K562 (cell line): ENCODE measurements around the gene RTN4. TPM values are rescaled to one million over a fixed set of nuclear protein-coding genes. Genes with fewer than 3 reads are reported as not detected.

Source experiments
- ATAC-seq: fragments of 200-7000 bp; cut with Tn5 transposase; 3 replicates; pipeline ENCODE4 v1.9.1; 2020; ENCODE audit warnings: moderate library complexity
- BruUV-seq: library from RNA; stranded (reverse); fragments of 400-500 nt; replicated peaks from 2 replicates; lab custom pipeline; 2021; lab: Mats Ljungman, UMichigan
- CTCF ChIA-PET: fragments of 300-600 bp; formaldehyde crosslinking; extraction: SDS; loops from one replicate; lab custom pipeline; 2021; ENCODE audit warnings: low intra/inter-chr PET ratio; lab: Yijun Ruan, JAX
- POLR2A ChIA-PET: fragments of 300-600, 350-650 bp; sonication (Branson Sonifier 250); formaldehyde crosslinking; extraction: SDS; loops from one replicate; lab custom pipeline; 2021; ENCODE audit warnings: antibody characterized with exemption, inconsistent platforms; lab: Yijun Ruan, JAX
- DNase-seq, 4 experiments: peaks; one replicate each; pipeline versions ENCODE4 v3.0.0 to v3.0.0-alpha.2; 2011 to 2018; ENCODE audit warnings: low spot score in 3 of 4, mixed read lengths in 3 of 4; ENCODE audit errors: extremely low read depth in 1 of 4
- FAIRE-seq: peaks from 2 replicates; lab custom pipeline; 2011; peaks lifted over from hg19 to GRCh38; lab: Jason Lieb, UNC
- H2AFZ ChIP-seq: 2 replicates; pipeline ENCODE4 v1.6.0; 2011; ENCODE audit warnings: low read depth, low read length, control low read depth, inconsistent platforms
- H3K27ac ChIP-seq: fragments of 200-600 bp; 3 replicates; pipeline ENCODE4 v1.8.0; 2011; ENCODE audit warnings: low read depth, mild to moderate bottlenecking, control low read depth, inconsistent platforms, low read length, moderate library complexity, mixed read lengths; ENCODE audit errors: extremely low read depth
- H3K27me3 ChIP-seq, 2 experiments: fragments of 300-600 bp in 1 of 2; 2 replicates in 1 of 2; 3 replicates in 1 of 2; pipeline versions ENCODE4 v1.6.0 to v1.8.0; 2011; ENCODE audit warnings: inconsistent platforms in 2 of 2, low read length in 2 of 2, mild to moderate bottlenecking in 1 of 2, mixed read lengths in 1 of 2, moderate library complexity in 1 of 2; ENCODE audit not compliant: control insufficient read depth in 2 of 2, insufficient read depth in 2 of 2
- H3K36me3 ChIP-seq: fragments of 300-600 bp; 3 replicates; pipeline ENCODE4 v1.8.0; 2011; ENCODE audit warnings: mild to moderate bottlenecking, low read length, inconsistent platforms; ENCODE audit not compliant: control insufficient read depth, insufficient read depth
- H3K4me1 ChIP-seq, 2 experiments: fragments of 200-600 bp in 1 of 2; replicated peaks in 1 of 2; 2 replicates in 1 of 2; 3 replicates in 1 of 2; pipeline versions ENCODE4 v1.5.1 to v1.8.0; 2011; ENCODE audit warnings: inconsistent platforms in 2 of 2, low read length in 2 of 2, mild to moderate bottlenecking in 1 of 2, mixed read lengths in 1 of 2, moderate library complexity in 1 of 2; ENCODE audit not compliant: control insufficient read depth in 2 of 2, insufficient read depth in 2 of 2
- H3K4me2 ChIP-seq: 2 replicates; pipeline ENCODE4 v1.6.1; 2011; ENCODE audit warnings: low read length, control low read depth, inconsistent platforms, mixed read lengths; ENCODE audit not compliant: insufficient read depth
- H3K4me3 ChIP-seq: fragments of 200-600 bp; sonication (generic), shearing (Covaris generic); 2 replicates; pipeline ENCODE4 v1.5.1; 2016; ENCODE audit warnings: control low read depth, inconsistent platforms
- H3K79me2 ChIP-seq: fragments of 200-600 bp; 3 replicates; pipeline ENCODE4 v1.8.0; 2011; ENCODE audit warnings: low read length, inconsistent platforms; ENCODE audit not compliant: control insufficient read depth, insufficient read depth
- H3K9ac ChIP-seq, 2 experiments: 2 replicates each; pipeline versions ENCODE4 v1.6.0 to v1.6.1; 2011; ENCODE audit warnings: low read depth in 2 of 2, low read length in 2 of 2, control low read depth in 1 of 2, inconsistent platforms in 1 of 2, mild to moderate bottlenecking in 1 of 2, mixed read lengths in 1 of 2; ENCODE audit not compliant: insufficient read depth in 1 of 2
- H3K9me1 ChIP-seq: one replicate; pipeline ENCODE4 v1.6.0; 2011; ENCODE audit warnings: inconsistent platforms, mild to moderate bottlenecking, low read length, moderate library complexity; ENCODE audit not compliant: control insufficient read depth, insufficient read depth
- H3K9me3 ChIP-seq: replicated peaks from 2 replicates; pipeline ENCODE4 v1.5.1; 2011; ENCODE audit warnings: low read depth, low read length, inconsistent platforms; ENCODE audit not compliant: control insufficient read depth, insufficient read depth
- H4K20me1 ChIP-seq: replicated peaks from 2 replicates; pipeline ENCODE4 v1.6.1; 2011; ENCODE audit warnings: low read length, inconsistent platforms, mixed read lengths; ENCODE audit not compliant: control insufficient read depth, insufficient read depth
- BCOR ChIP-seq: fragments of 450-650 bp; IDR thresholded peaks from 2 replicates; pipeline ENCODE4 v1.6.1; 2016
- CEBPG ChIP-seq, 3 experiments: fragments of 200-800 bp in 1 of 3; sonication (Bioruptor generic) in 1 of 3; sonication (generic) in 1 of 3; formaldehyde crosslinking in 1 of 3; IDR thresholded peaks in 2 of 3; conservative IDR thresholded peaks in 1 of 3; 2 replicates each; pipeline versions ENCODE4 v1.6.1 to v1.8.0; 2016 to 2022; ENCODE audit warnings: missing compliant biosample characterization in 2 of 3, missing genetic modification characterization in 2 of 3, mild to moderate bottlenecking in 1 of 3, missing genetic modification reagents in 1 of 3
- DACH1 ChIP-seq: fragments of 450-650 bp; IDR thresholded peaks from 2 replicates; pipeline ENCODE4 v1.6.1; 2018; ENCODE audit not compliant: partially characterized antibody
- FOXJ3 ChIP-seq: sonication (generic); formaldehyde crosslinking; IDR thresholded peaks from 2 replicates; pipeline ENCODE4 v1.4.0; 2020; ENCODE audit warnings: mild to moderate bottlenecking, missing genetic modification reagents
- GATAD2A ChIP-seq: fragments of 450-650 bp; IDR thresholded peaks from 2 replicates; pipeline ENCODE4 v1.6.1; 2017
- GMEB1 ChIP-seq: fragments of 250-450 bp; sonication (Bioruptor Pico); IDR thresholded peaks from 2 replicates; pipeline ENCODE4 v1.4.0; 2020; ENCODE audit warnings: mild to moderate bottlenecking
- NBN ChIP-seq: fragments of 450-650 bp; IDR thresholded peaks from 2 replicates; pipeline ENCODE4 v1.6.1; 2016; ENCODE audit warnings: low read depth, mild to moderate bottlenecking
- OTX1 ChIP-seq: fragments of 450-650 bp; formaldehyde crosslinking; IDR thresholded peaks from 2 replicates; pipeline ENCODE4 v1.4.0; 2022; ENCODE audit warnings: mild to moderate bottlenecking
- PTRF ChIP-seq: fragments of 450-650 bp; IDR thresholded peaks from 2 replicates; pipeline ENCODE4 v1.6.1; 2016; ENCODE audit warnings: mild to moderate bottlenecking, missing genetic modification characterization, missing compliant biosample characterization
- RNF2 ChIP-seq: sonication (generic); IDR thresholded peaks from 2 replicates; pipeline ENCODE4 v1.6.1; 2016
- SMARCE1 ChIP-seq: fragments of 450-650 bp; IDR thresholded peaks from 2 replicates; pipeline ENCODE4 v1.7.1; 2016; ENCODE audit warnings: mild to moderate bottlenecking
- U2AF1 ChIP-seq: fragments of 200-400 bp; formaldehyde crosslinking; optimal IDR thresholded peaks from 2 replicates; pipeline ENCODE3; 2017; ENCODE audit warnings: mild to moderate bottlenecking, low read depth, low read length, moderate library complexity
- WGBS: fragments of 100-300 bp; shearing (Covaris generic); methylation state at CpG from one replicate; pipeline ENCODE4 v1.1.6; 2016; ENCODE audit warnings: low coverage, mixed read lengths; ENCODE audit not compliant: insufficient coverage; ENCODE audit errors: missing lambda C conversion rate; 5-methylcytosine and 5-hydroxymethylcytosine counted together
- in situ Hi-C: fragments of 300-500 bp; cut with MboI; formaldehyde crosslinking; loops from 4 replicates; pipeline ENCODE4 v1.15.0; 2018; ENCODE audit warnings: inconsistent platforms, mixed read lengths
- intact Hi-C: fragments of 100-400 bp; cut with micrococcal nuclease; formaldehyde crosslinking; loops from 2 replicates; pipeline ENCODE4 v1.14.2; 2022
- polyA plus RNA-seq, 8 experiments: library from polyadenylated mRNA; depleted of rRNA in 4 of 8; stranded (reverse) in 5 of 8; unstranded in 3 of 8; fragments of >200 nt; fragmentation: Nextera tagmentation in 2 of 8; fragmentation: Illumina TruSeq in 1 of 8; extraction: Ambion mirVana in 2 of 8; extraction: Trizol in 1 of 8; gene quantifications; 2 replicates each; pipeline versions ENCODE4 v1.2.1 to v1.2.3, GENCODE V29; 2011 to 2014; ENCODE audit warnings: inconsistent platforms in 1 of 8, missing spikeins in 1 of 8
- total RNA-seq, 7 experiments: library from RNA; depleted of rRNA in 6 of 7; stranded (reverse); fragments of >200 nt in 6 of 7; fragmentation: Illumina TruSeq in 2 of 7; extraction: Trizol in 2 of 7; gene quantifications; 2 replicates each; pipeline versions ENCODE4 v1.2.1 to v1.2.3, GENCODE V29; 2011 to 2021; ENCODE audit warnings: low replicate concordance in 1 of 7
- TF ChIP-seq, protein P1 (sequence below): fragments of 450-650 bp; formaldehyde crosslinking; IDR thresholded peaks from 2 replicates; pipeline ENCODE4 v1.4.0; 2020; ENCODE audit warnings: mild to moderate bottlenecking

Gene RTN4
- total and polyA plus RNA-seq, 9 of the 15 experiments (the other 6 are each of a cell fraction or from before 2014, with no cell fraction given) = 73.0 to 248 (median 116) TPM

DNA sequence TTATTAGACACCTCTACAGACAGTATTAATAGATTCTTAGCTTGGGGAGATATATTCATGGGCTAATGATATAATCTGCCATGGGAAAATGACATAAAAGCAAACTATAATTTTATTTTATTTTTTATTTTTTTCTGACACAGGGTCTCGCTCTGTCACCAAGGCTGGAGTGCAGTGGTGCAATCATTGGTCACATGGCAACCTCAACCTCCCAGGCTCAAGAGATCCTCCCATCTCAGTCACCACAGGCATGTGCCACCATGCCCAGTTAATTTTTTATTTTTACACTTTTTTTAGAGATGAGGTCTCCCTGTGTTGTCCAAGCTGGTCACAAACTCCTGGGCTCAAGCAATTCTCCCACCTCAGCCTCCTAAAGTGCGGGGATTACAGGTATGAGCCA is 39.3 kb downstream of the RTN4 start:
- peak; percentile 38 for ATAC-seq
- intact Hi-C loops = loop anchor here (5.0 kb wide), 1 partner anchor 109 kb away; no protein-coding TSS in a partner anchor
- H3K4me3 ChIP-seq = no peak overlapping the region
- no peaks in the 10 kb centered on the region for H3K27me3 ChIP-seq
- peaks cover 14% of the 10 kb centered on the region for H3K36me3 ChIP-seq
- no peak for DNase-seq
- peaks cover 100% of the 10 kb centered on the region for H3K79me2 ChIP-seq
- BruUV-seq = no TSS peak
- H2AFZ ChIP-seq = no peak overlapping the region
- no peak overlapping the region for H3K4me2 ChIP-seq
- H3K9me3 ChIP-seq = no peaks in the 10 kb centered on the region
- CTCF ChIA-PET = no interaction called here
- H3K9ac ChIP-seq = no peak overlapping the region
- FAIRE-seq = no peak
- peaks cover 27% of the 10 kb centered on the region for H4K20me1 ChIP-seq
- WGBS = 96% methylated on average over 2 of the region's 2 CpGs
- POLR2A ChIA-PET = interaction anchor here (3.6 kb wide), 1 partner anchor 8 kb away, joined by 14 read pairs; no protein-coding TSS in a partner anchor
- H3K9me1 ChIP-seq = no peaks in the 10 kb centered on the region
- no peak for TF ChIP-seq PTRF (tag)
- TF ChIP-seq CEBPG (CRISPR knock-in tag; IDR thresholded peaks at IDR 0.05) = 0 out of 2 replicates have a peak, but pooled peaks have one; percentile 10
- TF ChIP-seq CEBPG (tag; conservative IDR thresholded peaks at IDR 0.05 in 1 of 2, IDR thresholded peaks at IDR 0.05 in 1 of 2) = no peak
- no peak for TF ChIP-seq GMEB1 (CRISPR knock-in tag)
- peak; percentile 4 for TF ChIP-seq DACH1
- no peak for TF ChIP-seq FOXJ3 (CRISPR knock-in tag)
- TF ChIP-seq BCOR = no peak
- no peak for TF ChIP-seq U2AF1
- TF ChIP-seq, protein P1, sequence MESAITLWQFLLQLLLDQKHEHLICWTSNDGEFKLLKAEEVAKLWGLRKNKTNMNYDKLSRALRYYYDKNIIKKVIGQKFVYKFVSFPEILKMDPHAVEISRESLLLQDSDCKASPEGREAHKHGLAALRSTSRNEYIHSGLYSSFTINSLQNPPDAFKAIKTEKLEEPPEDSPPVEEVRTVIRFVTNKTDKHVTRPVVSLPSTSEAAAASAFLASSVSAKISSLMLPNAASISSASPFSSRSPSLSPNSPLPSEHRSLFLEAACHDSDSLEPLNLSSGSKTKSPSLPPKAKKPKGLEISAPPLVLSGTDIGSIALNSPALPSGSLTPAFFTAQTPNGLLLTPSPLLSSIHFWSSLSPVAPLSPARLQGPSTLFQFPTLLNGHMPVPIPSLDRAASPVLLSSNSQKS (CRISPR knock-in tag) = no peak
- TF ChIP-seq GATAD2A = no peak
- TF ChIP-seq NBN = no peak
- TF ChIP-seq OTX1 (CRISPR knock-in tag) = no peak
- TF ChIP-seq RNF2 = no peak
- no peak for TF ChIP-seq SMARCE1
- no peak overlapping the region for H3K27ac ChIP-seq
- peaks cover 0 to 61% of the 10 kb centered on the region in 2 experiments; a peak in 4 of 5 replicates for H3K4me1 ChIP-seq
- in situ Hi-C loops = no loop called here
